Measurements from ENCODE around the gene TANGO2.
A peak's percentile ranks its signal among the peaks of the same experiment; 100 is the strongest.

The TANGO2 gene

DNA sequence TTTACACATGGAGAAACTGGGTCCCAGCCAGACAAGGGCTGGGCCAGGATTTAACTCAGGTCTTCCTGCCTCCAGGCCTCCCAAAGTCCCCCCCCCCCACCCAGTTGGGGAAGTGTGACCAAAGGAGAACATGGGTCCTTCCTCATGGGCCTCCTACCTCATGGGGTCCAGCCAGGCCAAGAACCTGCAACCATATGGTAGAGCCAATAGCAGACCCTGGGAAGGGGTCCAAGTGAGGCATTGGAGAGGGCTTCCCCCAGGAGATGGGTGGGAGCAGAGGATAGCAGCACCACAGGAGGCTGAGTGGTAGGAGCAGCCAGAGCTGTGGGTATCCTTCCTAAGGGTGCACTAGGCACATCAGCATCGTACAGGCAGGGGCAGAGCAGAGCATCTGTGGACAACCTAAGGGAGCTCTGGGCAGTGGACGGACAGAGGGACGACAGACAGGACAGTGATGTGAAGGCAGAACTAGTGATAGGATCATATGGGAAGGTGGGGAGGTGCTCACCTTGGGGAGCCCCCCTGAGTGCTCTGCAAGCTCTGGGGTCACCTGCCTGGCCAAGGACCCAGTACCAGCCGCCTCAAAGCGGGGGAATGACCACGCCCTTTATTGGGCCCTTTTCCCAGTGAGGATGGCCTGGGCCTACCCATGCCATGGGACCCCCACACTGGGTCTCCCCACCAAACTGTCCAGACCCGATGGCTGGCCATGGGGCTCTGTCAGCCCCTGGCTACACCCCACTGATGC lies 8.7 kb upstream of the TANGO2 start:
- DNase-seq (ENCODE audit: low read depth in 2 of 2): no peak

DNA sequence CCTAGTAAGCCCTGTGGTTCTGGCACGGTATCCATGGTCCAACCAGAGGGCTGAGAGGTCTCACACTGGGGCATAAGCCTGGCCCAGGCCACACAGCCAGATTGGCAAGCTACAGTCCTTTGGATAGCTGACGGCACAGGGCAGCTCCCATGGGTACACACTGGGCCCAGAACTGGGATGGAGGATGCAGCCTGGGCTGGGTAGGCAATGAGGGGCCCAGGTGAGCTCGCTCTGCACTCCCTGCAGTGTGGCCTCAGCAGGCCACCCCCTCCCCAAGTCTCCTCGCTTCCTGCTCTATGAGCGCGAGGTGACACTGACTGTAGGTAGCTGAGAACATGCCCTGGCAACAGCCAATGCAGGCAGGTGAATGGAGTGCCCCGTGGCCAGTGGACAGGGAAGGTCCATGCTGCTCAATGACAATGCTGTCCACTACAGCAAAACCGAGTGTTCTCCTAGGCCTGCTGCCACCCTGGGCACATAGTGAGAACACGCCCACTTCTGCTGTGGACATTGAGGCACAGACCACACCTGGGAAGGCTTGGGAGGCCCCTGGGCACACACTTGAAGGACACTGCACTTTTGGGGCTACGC lies 8.1 kb upstream of the TANGO2 start:
- DNase-seq (ENCODE audit: low read depth in 2 of 2): no peak

DNA sequence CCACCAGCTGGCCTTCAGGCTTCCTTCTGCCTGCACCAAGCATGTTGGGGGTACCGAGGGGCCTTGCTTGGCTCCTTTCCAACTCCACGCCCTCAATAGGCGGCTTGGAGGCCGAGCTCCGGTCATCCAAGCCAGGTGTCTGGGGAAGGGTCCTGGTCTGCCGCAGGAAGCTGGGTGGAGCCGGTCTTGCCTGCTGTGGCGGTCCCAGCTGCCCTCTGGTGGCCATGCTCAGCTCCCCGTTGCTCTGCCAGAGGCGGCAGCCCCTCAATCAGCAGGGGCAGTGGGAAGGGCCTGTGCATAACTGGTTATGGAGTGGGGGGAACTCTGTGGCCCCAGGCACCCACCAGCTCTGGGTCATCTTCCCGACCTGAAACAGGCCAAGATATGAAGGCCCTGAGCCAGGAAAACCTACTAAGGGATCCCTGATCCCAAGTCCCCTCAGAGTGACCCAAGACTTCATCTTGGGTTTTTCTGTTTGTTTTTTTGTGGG lies 7.5 kb upstream of the TANGO2 start:
- no peak for DNase-seq (ENCODE audit: low read depth in 2 of 2)

DNA sequence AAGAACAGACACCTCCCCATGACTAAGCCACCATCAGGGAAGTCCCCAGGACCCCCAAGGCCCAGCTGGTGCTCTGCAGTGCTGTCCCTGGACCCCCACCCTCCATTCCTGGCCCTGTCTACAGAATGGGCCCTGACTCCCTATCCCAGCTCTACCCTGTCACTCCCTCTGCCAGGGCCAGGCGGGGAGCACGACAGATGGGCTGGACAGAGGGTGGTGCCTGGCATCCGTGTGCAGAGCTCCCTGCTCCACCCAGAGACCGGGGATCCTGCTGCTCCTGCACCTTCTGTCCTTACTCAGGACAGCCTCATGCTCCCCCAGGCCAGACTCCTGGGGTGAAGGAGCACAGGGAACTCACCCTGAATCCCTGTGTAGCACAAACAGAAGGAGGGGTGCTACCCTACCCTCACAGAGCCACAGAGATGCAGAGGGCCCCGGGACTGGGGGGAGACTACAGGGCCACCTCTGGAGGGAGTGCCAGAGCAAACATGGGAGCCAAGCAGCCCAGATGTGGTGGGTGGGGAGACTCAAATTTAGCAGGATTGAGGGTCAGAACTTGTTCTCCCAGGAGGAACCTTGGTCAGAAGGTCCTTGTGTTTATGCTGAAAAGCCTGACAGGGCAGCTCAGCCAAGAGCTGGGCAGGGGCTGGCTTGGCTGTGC lies 6.3 kb upstream of the TANGO2 start:
- DNase-seq (ENCODE audit: low read depth in 2 of 2): no peak

DNA sequence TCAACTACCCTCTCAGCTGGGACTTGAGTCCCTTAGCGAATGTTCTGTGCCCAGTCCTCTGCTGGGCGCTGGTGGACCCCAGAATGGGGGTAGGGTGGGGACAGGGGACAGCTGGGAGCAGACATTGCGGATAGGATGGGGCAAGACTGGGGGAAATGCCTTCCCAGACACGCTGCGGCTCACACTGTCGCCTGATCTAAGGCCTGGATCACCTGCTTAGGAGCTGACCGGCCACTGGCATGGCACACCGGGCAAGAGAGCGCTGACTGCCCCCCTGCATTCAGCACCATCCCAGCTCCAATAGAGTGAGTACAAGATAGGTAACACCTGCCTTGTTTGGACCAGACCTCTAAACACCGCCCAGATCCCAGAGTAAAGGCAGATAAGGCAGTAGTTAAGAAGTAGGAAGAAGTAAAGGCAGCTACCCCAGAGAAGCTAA lies 5.7 kb upstream of the TANGO2 start:
- no peak for DNase-seq (ENCODE audit: low read depth in 2 of 2)

DNA sequence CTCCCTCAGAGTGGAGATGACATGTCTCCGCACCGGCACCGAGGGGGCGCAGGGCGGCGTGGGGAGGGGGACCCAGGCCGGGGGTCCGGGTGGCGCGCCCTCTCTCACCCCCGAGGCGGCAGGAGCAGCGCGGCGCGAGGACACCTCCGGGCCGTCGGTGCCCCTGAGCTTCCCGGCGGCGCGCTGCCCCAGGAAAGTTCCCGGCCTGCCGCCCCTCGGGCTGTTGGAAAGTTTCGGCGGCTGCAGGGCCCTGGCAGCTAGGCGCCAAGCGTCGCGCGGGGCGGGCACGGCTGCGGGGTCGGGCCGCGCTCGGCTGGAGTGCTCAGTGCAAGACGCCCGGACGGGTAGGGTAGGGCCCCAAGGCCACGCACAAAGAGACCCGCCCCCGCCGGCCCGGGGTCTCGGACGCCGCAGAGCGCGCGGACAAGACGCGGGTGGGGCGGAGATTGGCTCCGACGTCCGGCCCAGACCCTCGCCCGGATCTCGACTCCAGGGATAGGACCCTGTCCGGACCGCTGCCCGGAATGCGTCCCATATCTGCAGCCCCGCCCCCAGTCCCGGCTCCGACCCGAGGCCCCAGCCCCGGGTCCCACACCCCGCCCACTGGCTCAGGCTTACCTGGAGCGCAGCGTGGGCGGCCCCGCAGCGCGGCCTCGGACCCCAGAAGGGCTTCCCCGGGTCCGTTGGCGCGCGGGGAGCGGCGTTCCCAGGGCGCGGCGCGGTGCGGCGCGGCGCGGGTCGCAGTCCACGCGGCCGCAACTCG lies 4.8 kb upstream of the TANGO2 start:
- no peak for DNase-seq (ENCODE audit: low read depth in 2 of 2)

DNA sequence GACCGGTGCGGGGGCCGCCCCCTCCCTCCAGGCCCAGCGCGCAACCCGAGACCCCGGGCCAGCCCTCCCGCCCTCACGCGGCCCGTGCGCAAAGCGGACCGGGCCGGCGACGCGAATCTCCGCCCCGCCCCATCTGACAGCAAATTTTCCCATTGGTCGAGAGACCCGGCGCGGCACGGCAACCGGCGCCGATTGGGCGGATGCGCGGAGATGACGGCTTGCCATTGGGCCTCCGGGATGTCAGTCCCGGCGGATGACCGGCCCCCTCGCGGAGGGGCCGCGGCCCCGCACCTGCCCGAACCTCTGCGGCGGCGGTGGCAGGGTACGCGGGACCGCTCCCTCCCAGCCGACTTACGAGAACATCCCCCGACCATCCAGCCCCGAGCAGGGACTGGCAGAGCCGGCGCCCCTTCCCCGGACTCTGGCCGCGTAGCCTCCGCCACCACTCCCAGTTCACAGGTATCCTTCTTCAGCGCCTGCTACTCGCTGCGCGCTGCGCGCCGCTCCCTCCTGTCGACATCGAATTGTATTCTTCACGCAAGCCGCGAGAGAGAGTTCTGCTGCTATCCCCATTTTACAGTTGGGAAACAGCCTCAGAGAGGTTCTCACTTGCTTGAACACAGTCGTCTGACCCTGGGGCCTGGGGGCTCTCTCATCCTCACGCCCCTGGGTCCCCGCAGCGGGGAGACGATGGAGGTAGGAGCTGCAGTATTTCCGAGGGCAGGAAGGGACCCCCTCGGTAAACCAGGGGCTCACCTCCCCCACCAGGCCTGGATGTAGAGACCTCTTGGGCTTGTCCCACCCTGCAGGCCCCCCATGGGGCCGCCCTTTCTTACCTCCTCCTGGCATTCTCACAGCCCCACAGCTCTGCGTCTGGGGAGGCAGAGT lies 3.9 kb upstream of the TANGO2 start, which contains the start of gene ARVCF:
ARVCF (minus strand) TSS at position 90 of the 888 bp plus-strand sequence. CDS start 26,029 bp downstream, outside the sequence.
- DNase-seq (ENCODE audit: low read depth in 2 of 2): peak; percentile 84 to 89

DNA sequence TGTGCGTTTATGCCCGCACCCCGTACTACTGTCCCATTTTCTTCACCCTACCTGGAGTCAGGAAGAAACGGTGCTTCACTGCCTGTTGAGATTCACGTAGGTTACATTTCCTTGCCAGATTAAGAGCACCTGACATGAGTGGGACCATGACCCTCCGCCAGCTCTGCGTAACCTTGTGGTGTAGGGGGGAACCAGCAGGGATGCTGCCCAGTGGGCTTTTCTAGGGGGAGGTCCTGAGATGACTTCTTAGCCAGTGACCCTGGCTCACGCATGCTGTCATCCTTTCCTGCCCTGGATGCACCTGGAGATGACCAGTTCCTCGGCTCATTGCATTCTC lies 3.3 kb upstream of the TANGO2 start:
- no peak for DNase-seq (ENCODE audit: low read depth in 2 of 2)

DNA sequence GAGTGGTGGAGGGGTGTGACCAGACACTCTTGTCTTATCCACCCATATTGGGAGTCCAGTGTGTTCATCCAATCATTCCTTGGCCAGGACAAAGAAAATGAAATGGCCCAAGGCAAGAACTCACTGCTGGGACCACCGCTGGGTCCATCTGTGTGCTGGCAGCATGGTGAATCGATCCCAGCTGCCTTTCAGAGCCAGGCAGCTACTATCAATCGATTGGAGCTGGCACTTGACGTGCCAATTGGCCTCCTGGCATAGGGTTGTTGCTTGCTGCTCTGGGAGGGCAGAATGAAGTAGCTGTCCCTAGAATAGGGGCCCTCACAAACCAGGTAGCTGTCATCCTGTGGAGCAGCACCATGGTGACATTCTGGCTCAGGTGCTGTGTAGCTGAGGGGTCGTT lies 2.9 kb upstream of the TANGO2 start:
- DNase-seq (ENCODE audit: low read depth in 2 of 2): no peak

DNA sequence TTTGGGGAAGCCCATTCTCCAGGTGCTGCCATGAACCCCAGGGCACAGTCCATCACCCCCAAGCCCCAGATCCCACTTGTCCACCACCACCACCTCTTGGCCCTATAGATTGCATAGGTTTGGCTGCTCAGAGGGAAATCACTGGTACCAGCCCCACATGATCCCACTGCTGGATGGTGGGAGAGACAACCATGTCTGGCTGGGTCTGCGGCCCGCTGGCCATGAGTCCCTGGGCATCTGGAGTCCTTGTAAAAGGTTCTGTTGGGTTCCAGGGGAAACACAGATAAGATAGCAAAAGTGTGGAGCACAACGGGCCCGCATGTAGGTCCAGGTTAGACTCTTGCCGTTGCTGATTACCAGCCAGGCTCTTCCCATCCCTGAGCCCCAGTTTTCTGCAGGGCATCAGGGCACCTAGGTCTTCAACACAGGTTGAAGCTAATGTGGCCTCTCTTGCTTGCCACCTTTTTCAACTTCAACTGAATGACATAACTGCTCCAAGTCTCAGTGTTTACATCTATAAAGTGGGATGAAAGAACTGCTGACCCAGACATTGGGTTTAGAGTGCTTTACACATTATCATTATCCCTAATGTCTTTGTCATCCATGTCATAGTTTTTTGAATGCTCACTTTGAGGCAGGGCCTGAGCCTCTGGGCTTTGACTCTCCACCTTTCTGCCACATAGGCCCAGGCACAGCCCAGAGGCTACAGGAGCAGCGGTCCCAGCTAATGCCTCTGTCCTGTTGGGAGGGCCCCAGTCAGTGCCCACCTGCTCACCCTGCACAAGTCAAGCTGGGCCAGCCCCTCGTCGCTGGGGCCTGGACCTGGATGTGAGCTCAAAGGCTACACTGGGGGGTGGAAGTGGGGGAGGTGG lies 1.0 kb upstream of the TANGO2 start:
- DNase-seq (ENCODE audit: low read depth in 2 of 2): no peak

GRCh38 chr22:20021196-20022181 lies 579 bp downstream of the TANGO2 start:
- DNase-seq (ENCODE audit: low read depth in 2 of 2): no peak

DNA sequence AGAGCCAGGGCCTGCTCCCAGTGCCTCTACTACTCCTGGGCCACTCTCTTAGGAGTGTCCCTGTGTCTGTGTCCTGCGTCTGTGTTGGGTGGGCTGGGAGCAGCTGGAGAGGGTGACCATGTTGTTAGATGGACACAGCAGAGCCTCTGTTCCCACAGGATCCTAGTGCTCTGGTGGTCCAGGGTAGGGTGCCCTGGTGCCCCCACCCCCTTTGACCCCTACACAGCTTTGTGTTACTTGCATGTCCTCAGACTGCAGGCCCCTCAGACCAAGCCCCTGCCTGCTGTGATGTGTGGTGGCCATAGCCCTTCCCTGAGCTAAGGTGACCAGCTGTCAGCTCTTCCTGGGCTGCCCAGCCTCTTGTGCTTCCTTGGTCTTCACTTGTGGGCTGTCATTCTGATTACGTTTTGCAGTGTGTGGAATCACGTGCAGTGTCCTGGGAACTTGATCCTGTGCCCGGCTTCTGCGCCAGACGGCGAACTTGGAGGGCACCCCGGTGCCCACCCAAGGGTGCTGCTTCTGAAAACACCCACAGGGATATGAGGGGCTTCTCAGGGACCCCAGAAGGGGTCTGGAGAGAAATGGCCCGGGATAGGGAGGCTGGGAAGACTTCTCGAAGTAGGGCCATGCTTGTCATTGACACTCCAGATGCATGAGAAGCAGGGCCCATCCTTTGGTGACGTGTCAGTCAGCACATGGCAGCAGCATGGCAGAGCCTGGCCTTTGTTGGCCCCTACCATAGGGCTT lies 1.5 kb downstream of the TANGO2 start:
- no peak for DNase-seq (ENCODE audit: low read depth in 2 of 2)

- DNase-seq (ENCODE audit: low read depth in 2 of 2): no peak
Observed at GRCh38 chr22:20022978-20023613, 2.2 kb downstream of the TANGO2 start.

- no peak for DNase-seq (ENCODE audit: low read depth in 2 of 2)
Observed at GRCh38 chr22:20024225-20024624, 3.3 kb downstream of the TANGO2 start.

DNA sequence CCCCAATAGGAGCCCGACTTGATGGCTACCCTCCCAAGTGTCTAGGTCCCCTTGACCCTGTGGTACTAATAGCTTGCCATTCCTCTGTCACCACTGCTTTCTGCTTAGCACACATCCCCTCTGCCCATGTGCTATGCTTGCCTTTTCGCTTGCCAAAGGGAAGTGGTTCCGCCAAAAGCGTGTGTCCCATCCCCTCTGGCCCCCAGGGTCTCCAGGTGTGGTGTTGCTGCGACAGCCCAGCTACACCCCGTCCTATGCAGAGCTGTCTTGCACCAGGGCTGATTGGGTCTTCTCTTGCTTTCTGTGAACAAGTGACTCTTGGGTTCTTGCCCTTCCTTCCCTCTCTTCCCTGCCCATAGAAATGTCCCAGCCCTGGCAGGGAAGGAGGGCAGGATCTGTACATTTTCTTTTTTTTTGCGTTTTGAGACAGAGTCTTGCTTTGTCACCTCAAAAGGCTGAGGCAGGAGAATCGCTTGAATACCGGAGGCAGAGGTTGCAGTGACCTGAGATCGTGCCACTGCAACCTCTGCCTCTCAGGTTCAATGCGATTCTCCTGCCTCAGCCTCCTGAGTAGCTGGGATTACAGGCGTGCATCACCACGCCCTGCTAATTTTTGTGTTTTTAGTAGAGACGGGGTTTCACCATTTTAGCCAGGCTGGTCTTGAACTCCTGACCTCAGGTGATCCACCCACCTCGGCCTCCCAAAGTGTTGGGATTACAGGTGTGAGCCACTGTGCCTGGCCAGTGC lies 3.9 kb downstream of the TANGO2 start:
- DNase-seq (ENCODE audit: low read depth in 2 of 2): no peak

DNA sequence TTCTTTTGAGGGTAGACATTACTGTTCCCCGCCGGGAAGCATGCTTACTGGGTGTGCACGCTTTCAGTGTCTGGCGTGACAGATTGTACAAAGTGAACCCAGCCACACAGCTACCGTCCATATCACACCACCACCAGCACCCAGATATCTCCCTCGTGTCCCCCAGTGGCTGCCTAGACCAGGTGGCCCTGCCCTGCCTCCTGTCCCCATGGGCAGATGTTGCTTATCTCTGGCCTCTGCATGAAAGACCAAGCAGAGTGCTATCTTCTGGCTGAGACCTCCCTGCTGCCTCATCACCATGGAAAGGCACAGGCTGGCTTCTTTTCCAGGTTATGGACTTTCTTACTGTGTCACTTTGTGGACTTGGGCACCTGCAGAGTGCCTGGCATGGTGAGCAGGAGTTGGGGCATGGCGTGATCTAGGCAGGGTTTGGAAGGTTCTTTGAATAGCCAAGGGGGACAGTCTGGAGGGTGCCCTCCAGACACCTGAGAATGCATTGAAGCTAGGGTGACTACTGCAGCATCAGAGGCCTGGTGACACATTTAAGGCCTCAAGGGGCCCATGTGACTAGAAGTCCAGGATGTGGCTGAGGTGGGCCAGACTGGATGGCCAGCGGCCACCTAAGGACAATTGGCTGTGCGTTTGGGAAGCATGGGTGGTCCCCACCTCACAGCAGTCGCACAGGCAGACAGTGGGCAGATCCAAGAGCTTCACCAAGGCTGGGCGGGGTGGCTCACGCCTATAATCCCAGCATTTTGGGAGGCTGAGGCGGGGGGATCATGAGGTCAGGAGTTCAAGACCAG lies 4.7 kb downstream of the TANGO2 start:
- DNase-seq (ENCODE audit: low read depth in 2 of 2): no peak

All from stimulated activated CD4-positive, alpha-beta T cell treated with anti-CD3 and anti-CD28 coated beads, Interleukin-1b, Interleukin-23, amount 100 ng/mL, for 1 hour (primary cell).